C4-2B (cell line): ENCODE data around the gene SYN1.

Experiments
- H3K27ac ChIP-seq: fragments of 450-650 bp; 2 replicates; pipeline ENCODE4 v1.5.1; 2017
- CTCF ChIP-seq: fragments of 450-650 bp; conservative IDR thresholded peaks from 2 replicates; pipeline ENCODE4 v1.5.1; 2017; ENCODE audit warnings: mild to moderate bottlenecking
- ZFX ChIP-seq: fragments of 450-650 bp; IDR thresholded peaks from 2 replicates; pipeline ENCODE4 v1.6.1; 2017

SYN1 gene

GRCh38 chrX:47539860-47540259 is 79.8 kb downstream of the SYN1 start:
- TF ChIP-seq CTCF, result no peak
- no peak for TF ChIP-seq ZFX
- H3K27ac ChIP-seq, result no peak overlapping the region

- no peak overlapping the region for H3K27ac ChIP-seq
- no peak for TF ChIP-seq CTCF
- no peak for TF ChIP-seq ZFX
These were observed 89.6 kb downstream of the SYN1 start for GRCh38 chrX:47530049-47530448.

- no peak for TF ChIP-seq CTCF
- no peak for TF ChIP-seq ZFX
- no peak overlapping the region for H3K27ac ChIP-seq
These were observed 90.1 kb downstream of the SYN1 start for GRCh38 chrX:47529548-47529947.

- TF ChIP-seq CTCF, result peak; percentile 63
- no peak for TF ChIP-seq ZFX
- H3K27ac ChIP-seq, result peak overlapping the region; percentile 65
These were observed 95.9 kb downstream of the SYN1 start for GRCh38 chrX:47523713-47524166.

GRCh38 chrX:47523297-47523696 is 96.4 kb downstream of the SYN1 start:
- H3K27ac ChIP-seq, result peak overlapping the region; percentile 65

More at GRCh38 chrX:47523297-47523696, 96.4 kb downstream of the SYN1 start:
- TF ChIP-seq CTCF (peak; percentile 87), ZFX (no peak)
